Measurements from ENCODE around the gene FBLN2.

DNA sequence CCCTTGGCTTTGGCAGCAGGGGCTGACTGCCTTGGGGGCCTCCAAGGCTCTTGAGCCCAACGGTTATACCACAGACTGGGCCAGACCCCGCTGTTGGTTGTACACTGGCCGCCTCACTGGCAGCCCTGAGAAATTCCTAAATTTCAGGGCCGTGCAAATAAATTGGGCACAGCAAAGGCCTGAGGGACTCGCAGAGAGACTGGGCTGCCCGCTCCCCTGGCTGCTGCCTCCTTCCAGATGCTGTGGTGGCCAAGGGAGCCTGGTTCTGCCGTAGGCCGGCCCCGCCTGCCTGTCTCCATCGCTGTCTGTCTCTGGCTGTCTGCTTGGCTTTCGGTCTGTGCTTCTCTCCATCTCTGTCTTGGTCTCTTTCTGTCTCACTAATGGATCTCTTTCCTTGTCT is 9.0 kb downstream of the FBLN2 start:
- TF ChIP-seq, protein P1, sequence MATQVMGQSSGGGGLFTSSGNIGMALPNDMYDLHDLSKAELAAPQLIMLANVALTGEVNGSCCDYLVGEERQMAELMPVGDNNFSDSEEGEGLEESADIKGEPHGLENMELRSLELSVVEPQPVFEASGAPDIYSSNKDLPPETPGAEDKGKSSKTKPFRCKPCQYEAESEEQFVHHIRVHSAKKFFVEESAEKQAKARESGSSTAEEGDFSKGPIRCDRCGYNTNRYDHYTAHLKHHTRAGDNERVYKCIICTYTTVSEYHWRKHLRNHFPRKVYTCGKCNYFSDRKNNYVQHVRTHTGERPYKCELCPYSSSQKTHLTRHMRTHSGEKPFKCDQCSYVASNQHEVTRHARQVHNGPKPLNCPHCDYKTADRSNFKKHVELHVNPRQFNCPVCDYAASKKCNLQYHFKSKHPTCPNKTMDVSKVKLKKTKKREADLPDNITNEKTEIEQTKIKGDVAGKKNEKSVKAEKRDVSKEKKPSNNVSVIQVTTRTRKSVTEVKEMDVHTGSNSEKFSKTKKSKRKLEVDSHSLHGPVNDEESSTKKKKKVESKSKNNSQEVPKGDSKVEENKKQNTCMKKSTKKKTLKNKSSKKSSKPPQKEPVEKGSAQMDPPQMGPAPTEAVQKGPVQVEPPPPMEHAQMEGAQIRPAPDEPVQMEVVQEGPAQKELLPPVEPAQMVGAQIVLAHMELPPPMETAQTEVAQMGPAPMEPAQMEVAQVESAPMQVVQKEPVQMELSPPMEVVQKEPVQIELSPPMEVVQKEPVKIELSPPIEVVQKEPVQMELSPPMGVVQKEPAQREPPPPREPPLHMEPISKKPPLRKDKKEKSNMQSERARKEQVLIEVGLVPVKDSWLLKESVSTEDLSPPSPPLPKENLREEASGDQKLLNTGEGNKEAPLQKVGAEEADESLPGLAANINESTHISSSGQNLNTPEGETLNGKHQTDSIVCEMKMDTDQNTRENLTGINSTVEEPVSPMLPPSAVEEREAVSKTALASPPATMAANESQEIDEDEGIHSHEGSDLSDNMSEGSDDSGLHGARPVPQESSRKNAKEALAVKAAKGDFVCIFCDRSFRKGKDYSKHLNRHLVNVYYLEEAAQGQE (IDR thresholded peaks at IDR 0.05; ENCODE audit: low read depth) = no peak
- TF ChIP-seq POLR2AphosphoS5 (IDR thresholded peaks at IDR 0.05; ENCODE audit: low read depth, low read length) (no peak), CEBPB (IDR thresholded peaks at IDR 0.05; ENCODE audit: low read depth) (no peak)
- TF ChIP-seq, protein P2, sequence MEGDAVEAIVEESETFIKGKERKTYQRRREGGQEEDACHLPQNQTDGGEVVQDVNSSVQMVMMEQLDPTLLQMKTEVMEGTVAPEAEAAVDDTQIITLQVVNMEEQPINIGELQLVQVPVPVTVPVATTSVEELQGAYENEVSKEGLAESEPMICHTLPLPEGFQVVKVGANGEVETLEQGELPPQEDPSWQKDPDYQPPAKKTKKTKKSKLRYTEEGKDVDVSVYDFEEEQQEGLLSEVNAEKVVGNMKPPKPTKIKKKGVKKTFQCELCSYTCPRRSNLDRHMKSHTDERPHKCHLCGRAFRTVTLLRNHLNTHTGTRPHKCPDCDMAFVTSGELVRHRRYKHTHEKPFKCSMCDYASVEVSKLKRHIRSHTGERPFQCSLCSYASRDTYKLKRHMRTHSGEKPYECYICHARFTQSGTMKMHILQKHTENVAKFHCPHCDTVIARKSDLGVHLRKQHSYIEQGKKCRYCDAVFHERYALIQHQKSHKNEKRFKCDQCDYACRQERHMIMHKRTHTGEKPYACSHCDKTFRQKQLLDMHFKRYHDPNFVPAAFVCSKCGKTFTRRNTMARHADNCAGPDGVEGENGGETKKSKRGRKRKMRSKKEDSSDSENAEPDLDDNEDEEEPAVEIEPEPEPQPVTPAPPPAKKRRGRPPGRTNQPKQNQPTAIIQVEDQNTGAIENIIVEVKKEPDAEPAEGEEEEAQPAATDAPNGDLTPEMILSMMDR (IDR thresholded peaks at IDR 0.05 in 2 of 3, conservative IDR thresholded peaks at IDR 0.05 in 1 of 3; ENCODE audit: borderline replicate concordance in 1 of 3, insufficient read depth in 1 of 3, low read depth in 2 of 3, low read length in 2 of 3) = no peak

Measured in HCT116 (cell line).